Liver (tissue), 3 donors: ENCODE results near the gene AGBL4.

Experiments used
- CTCF ChIP-seq: fragments of 150-350 bp; IDR thresholded peaks from 2 replicates; pipeline ENCODE4 v1.5.1; 2017; ENCODE audit warnings: improper control_type of control experiment, low read depth, low read length; ENCODE audit not compliant: missing input control
- JUND ChIP-seq, 2 donors: IDR thresholded peaks; 2 replicates each; pipeline ENCODE4 v1.6.1; 2016; ENCODE audit warnings: antibody characterized with exemption in 2 of 2
- MAX ChIP-seq: IDR thresholded peaks from 2 replicates; pipeline ENCODE4 v1.6.1; 2016; ENCODE audit warnings: antibody characterized with exemption
- RAD21 ChIP-seq, 2 donors: IDR thresholded peaks; 2 replicates each; pipeline ENCODE4 v1.6.1; 2016; ENCODE audit warnings: antibody characterized with exemption in 2 of 2, mild to moderate bottlenecking in 2 of 2
- REST ChIP-seq: IDR thresholded peaks from 2 replicates; pipeline ENCODE4 v1.6.1; 2016; ENCODE audit warnings: antibody characterized with exemption, mild to moderate bottlenecking
- RXRA ChIP-seq, 2 donors: IDR thresholded peaks; 2 replicates each; pipeline ENCODE4 v1.6.1; 2017 to 2018; ENCODE audit warnings: antibody characterized with exemption in 2 of 2, mild to moderate bottlenecking in 1 of 2
- TAF1 ChIP-seq: conservative IDR thresholded peaks from 2 replicates; pipeline ENCODE4 v1.6.1; 2016; ENCODE audit warnings: antibody characterized with exemption, mild to moderate bottlenecking
- YY1 ChIP-seq: IDR thresholded peaks from 2 replicates; pipeline ENCODE4 v1.6.1; 2016; ENCODE audit warnings: antibody characterized with exemption, mild to moderate bottlenecking
- ZBTB33 ChIP-seq: IDR thresholded peaks from 2 replicates; pipeline ENCODE4 v1.6.1; 2016; ENCODE audit warnings: antibody characterized with exemption
- donor health status: healthy.
- donor health status: healthy.

- peak; percentile 56 for TF ChIP-seq CTCF
- no peak for TF ChIP-seq RXRA (IDR thresholded peaks at IDR 0.05)
- no peak for TF ChIP-seq MAX
- peak; percentile 82 for TF ChIP-seq YY1
- no peak for TF ChIP-seq TAF1
- TF ChIP-seq REST, result no peak
- peak; percentile 72 to 77 for TF ChIP-seq RAD21 (IDR thresholded peaks at IDR 0.05)
- no peak for TF ChIP-seq JUND (IDR thresholded peaks at IDR 0.05)
- no peak for TF ChIP-seq ZBTB33
Observed at GRCh38 chr1:48916130-48917069, 1107.4 kb downstream of the AGBL4 start.
